Omental fat pad (tissue), 4 donors: Measurements from ENCODE around the gene OSCAR. TPM values are rescaled to one million over a fixed set of nuclear protein-coding genes. Genes with fewer than 3 reads are reported as not detected.
"Not testable (repeated sequence)": the region's sequence is repeated elsewhere in the genome, so short reads cannot be mapped to it uniquely, and the experiment has no call there.

ENCODE experiments used
- ATAC-seq: fragments of 150-250 bp; one replicate; pipeline ENCODE4 v1.9.1; 2016; ENCODE audit warnings: mild to moderate bottlenecking, moderate library complexity; ENCODE audit not compliant: low FRiP score
- DNase-seq: peaks from one replicate; pipeline ENCODE4 v3.0.0-alpha.2; 2019; ENCODE audit warnings: low spot score
- CTCF ChIP-seq, 3 donors: fragments of 450-650 bp; IDR thresholded peaks; one replicate each; pipeline ENCODE4 v1.5.1; 2016 to 2017; ENCODE audit warnings: antibody characterized with exemption in 3 of 3, mild to moderate bottlenecking in 3 of 3, moderate library complexity in 2 of 3
- total RNA-seq, 4 donors: library from RNA; depleted of rRNA; stranded (reverse); fragments of >200 nt; gene quantifications; one replicate each; pipeline ENCODE4 v1.1.0, GENCODE V29; 2016

OSCAR gene
- total RNA-seq, 4 donors from 2014 or later: 1.3 to 8.3 (median 5.5) TPM

DNA sequence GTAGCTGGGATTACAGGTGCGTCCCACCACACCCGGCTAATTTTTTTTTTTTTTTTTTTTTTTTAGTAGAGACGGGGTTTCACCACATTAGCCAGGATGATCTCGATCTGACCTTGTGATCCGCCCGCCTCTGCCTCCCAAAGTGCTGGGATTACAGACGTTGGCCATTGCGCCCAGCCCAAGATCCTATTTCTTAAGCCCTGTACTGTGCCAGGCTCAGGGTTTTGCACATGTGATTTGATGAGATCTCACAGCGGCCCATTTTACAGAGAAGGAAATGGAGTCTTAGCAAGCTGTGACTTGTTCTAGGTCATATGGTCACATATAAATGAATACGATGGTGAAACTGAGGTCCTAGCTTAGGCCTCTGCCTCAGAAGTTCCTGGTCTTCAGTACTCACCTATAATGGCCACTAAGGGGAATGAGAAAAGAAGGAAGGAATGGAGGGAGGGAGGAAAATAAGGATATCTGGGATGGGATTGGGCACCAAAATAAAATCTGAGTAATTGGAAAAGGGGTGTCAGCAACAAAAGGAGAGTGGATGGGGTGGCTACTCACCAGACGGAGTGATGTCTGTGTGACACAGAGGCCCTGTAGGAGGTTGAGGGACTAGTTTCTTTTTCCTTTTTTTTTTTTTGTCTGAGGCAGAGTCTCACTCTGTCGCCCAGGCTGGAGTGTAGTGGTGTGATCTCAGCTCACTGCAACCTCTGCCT, 1.3 kb downstream of the OSCAR start:
- ATAC-seq (no peak), DNase-seq (no peak)
- no peak for TF ChIP-seq CTCF (IDR thresholded peaks at IDR 0.05)

GRCh38 chr19:54096617-54097106, 3.9 kb downstream of the OSCAR start:
- no peak for ATAC-seq
- no peak for DNase-seq
- TF ChIP-seq CTCF (IDR thresholded peaks at IDR 0.05): no peak

- peak; percentile 49 for ATAC-seq
- not testable (repeated sequence) for DNase-seq
Measured at GRCh38 chr19:54095859-54096616, 4.6 kb downstream of the OSCAR start.

DNA sequence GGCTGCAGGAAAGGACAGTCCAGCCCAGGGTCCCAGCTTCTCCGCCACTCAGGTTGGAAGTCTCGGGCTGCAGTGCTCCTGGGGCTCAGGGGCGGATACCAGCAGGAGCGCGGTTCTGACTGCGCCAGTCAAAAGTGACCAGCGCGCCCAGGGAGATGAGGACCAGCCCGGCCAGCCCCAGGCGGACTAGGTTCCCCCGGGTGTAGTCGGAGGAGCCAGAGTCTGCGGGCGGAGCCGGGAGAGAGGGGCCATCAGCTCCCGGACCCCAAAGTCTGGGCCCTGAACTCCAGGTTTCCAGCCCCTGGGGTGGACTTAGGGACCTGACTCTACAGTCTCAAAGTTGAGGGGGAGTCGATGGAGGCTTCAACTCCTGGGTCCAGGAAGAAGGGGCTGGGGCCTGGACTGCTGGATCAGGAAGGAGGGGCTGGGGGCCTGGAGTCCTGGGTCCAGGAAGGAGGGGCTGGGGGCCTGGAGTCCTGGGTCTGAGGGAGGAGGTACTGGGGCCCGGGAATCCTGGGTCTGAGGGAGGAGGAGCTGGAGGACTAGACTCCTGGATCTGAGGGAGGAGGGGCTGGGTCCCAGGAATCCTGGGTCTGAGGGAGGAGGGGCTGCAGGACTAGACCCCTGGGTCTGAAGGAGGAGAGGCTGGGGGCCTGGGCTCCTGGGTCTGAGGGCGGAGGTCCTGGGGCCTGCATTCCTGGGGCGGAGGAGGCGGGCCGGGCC, 5.3 kb downstream of the OSCAR start:
- TF ChIP-seq CTCF (IDR thresholded peaks at IDR 0.05): no peak
- DNase-seq (no peak), ATAC-seq (no peak)

GRCh38 chr19:54094426-54095000, 6.1 kb downstream of the OSCAR start:
- ATAC-seq (no peak), DNase-seq (no peak)
- no peak for TF ChIP-seq CTCF (IDR thresholded peaks at IDR 0.05)

DNA sequence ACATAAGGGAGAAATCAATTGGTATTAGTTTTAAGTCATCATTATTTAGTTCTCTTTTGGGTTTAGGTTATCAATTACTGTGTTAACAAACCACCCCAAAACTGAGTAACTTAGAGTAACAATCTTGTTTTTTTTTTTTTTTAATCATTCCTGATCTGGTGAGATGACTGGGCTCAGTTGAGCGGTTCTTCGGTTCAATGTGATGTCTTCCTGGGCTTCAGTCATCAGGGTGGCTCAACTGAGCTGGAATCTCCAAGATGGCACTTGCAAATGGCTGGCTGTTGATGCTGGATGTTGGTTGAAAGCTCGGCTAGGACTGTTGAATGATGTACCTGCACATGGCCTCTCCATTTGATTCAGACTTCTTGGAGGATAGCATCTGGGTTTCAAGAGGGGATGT, 16.2 kb downstream of the OSCAR start:
- TF ChIP-seq CTCF (IDR thresholded peaks at IDR 0.05): no peak
- ATAC-seq: no peak
- no peak for DNase-seq

DNA sequence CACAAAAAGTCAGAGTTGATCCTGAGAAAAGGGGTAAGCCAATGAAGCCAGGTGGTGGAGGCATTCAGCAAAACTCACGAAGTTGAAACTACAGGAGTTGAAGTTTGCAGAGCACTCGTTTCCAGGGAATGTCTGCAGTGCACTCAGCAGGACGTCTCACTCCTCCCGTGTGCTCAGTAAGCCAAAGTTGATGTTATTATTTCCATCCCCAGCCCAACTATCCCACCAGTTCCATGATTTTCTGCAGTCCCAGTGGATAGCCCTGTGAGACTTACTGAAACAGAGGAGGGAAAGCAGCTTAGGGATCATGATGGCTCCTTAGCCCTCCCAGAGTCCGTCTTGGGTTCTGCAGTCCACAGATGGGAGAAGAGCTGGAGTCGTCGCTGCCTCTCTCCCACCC, 19.6 kb downstream of the OSCAR start, which contains the start of gene TARM1:
Gene TARM1, minus strand, starts transcription at position 334 of the 400 bp plus-strand sequence. Its CDS starts 25 bp downstream, at position 309.
- DNase-seq (no peak), ATAC-seq (no peak)
- no peak for TF ChIP-seq CTCF (IDR thresholded peaks at IDR 0.05)
